Ectodermal cell (in vitro differentiated cells): ENCODE measurements around the gene SERINC1.
"Not testable (repeated sequence)": the region's sequence is repeated elsewhere in the genome, so short reads cannot be mapped to it uniquely, and the experiment has no call there.

Experiments used
- H3K27ac ChIP-seq: 2 replicates; pipeline ENCODE4 v1.7.0; 2013; ENCODE audit warnings: mild to moderate bottlenecking, low read depth, low read length; ENCODE audit not compliant: insufficient read depth, poor library complexity, severe bottlenecking
- H3K27me3 ChIP-seq: 2 replicates; pipeline ENCODE4 v1.7.0; 2013; ENCODE audit warnings: mild to moderate bottlenecking, low read length; ENCODE audit not compliant: insufficient read depth, control insufficient read depth, poor library complexity, severe bottlenecking
- H3K36me3 ChIP-seq: one replicate; pipeline ENCODE4 v1.7.0; 2013; ENCODE audit warnings: low read length; ENCODE audit not compliant: control insufficient read depth, insufficient read depth
- H3K4me1 ChIP-seq: one replicate; pipeline ENCODE4 v1.7.0; 2013; ENCODE audit warnings: low read length; ENCODE audit not compliant: control insufficient read depth, insufficient read depth
- H3K4me3 ChIP-seq: 2 replicates; pipeline ENCODE4 v1.7.0; 2013; ENCODE audit warnings: low read depth, low read length, control low read depth; ENCODE audit not compliant: insufficient read depth
- H3K9me3 ChIP-seq: 2 replicates; pipeline ENCODE4 v1.7.0; 2013; ENCODE audit warnings: mild to moderate bottlenecking, low read length, moderate library complexity; ENCODE audit not compliant: control insufficient read depth
- WGBS, 2 experiments: methylation state at CpG; one replicate each; pipeline ENCODE4 v1.1.7; 2013; ENCODE audit warnings: missing lambda C conversion rate in 2 of 2; 5-methylcytosine and 5-hydroxymethylcytosine counted together

Gene SERINC1

GRCh38 chr6:122482750-122483080, 11.1 kb upstream of the SERINC1 start:
- H3K4me1 ChIP-seq: no peaks in the 10 kb centered on the region
- H3K27ac ChIP-seq: no peak overlapping the region
- H3K4me3 ChIP-seq: peak overlapping the region; percentile 46
- no peaks in the 10 kb centered on the region for H3K36me3 ChIP-seq
- H3K27me3 ChIP-seq: no peaks in the 10 kb centered on the region
- WGBS, 2 experiments: 41 to 57% methylated on average over 6 of the region's 7 CpGs
- H3K9me3 ChIP-seq: no peaks in the 10 kb centered on the region

- no peak overlapping the region for H3K27ac ChIP-seq
- no peaks in the 10 kb centered on the region for H3K27me3 ChIP-seq
- H3K4me3 ChIP-seq: no peak overlapping the region
- no peaks in the 10 kb centered on the region for H3K4me1 ChIP-seq
- no peaks in the 10 kb centered on the region for H3K36me3 ChIP-seq
- no peaks in the 10 kb centered on the region for H3K9me3 ChIP-seq
Measured at GRCh38 chr6:122476131-122476530, 4.5 kb upstream of the SERINC1 start.

- H3K4me1 ChIP-seq: peaks cover 7% of the 10 kb centered on the region
- peak overlapping the region; percentile 92 for H3K4me3 ChIP-seq
- H3K27ac ChIP-seq: peak overlapping the region; percentile 11
- H3K9me3 ChIP-seq: no peaks in the 10 kb centered on the region
- H3K36me3 ChIP-seq: no peaks in the 10 kb centered on the region
- 2 to 43% methylated on average over 4 to 8 of the region's 8 CpGs for WGBS, 2 experiments
- no peaks in the 10 kb centered on the region for H3K27me3 ChIP-seq
Measured at GRCh38 chr6:122472022-122472340, 374 bp upstream of the SERINC1 start.

GRCh38 chr6:122461885-122462284, 9.7 kb downstream of the SERINC1 start:
- Histone ChIP-seq H3K36me3 (no peaks in the 10 kb centered on the region), H3K4me1 (no peaks in the 10 kb centered on the region), H3K27me3 (no peaks in the 10 kb centered on the region), H3K9me3 (no peaks in the 10 kb centered on the region), H3K27ac (no peak overlapping the region), H3K4me3 (no peak overlapping the region)
- 90 to 95% methylated on average over 1 to 2 of the region's 2 CpGs for WGBS, 2 experiments

GRCh38 chr6:122459865-122460416, 11.7 kb downstream of the SERINC1 start:
- not testable (repeated sequence) for H3K9me3 ChIP-seq, H3K4me1 ChIP-seq, H3K27ac ChIP-seq, H3K27me3 ChIP-seq, H3K36me3 ChIP-seq, H3K4me3 ChIP-seq
- 88 to 94% methylated on average over 8 of the region's 8 CpGs for WGBS, 2 experiments

- Histone ChIP-seq H3K27ac (no peak overlapping the region), H3K4me3 (no peak overlapping the region), H3K27me3 (no peaks in the 10 kb centered on the region), H3K36me3 (no peaks in the 10 kb centered on the region), H3K9me3 (no peaks in the 10 kb centered on the region), H3K4me1 (no peaks in the 10 kb centered on the region)
- no CpG with 5 or more reads among the region's 2 CpGs for WGBS, 2 experiments
Measured at GRCh38 chr6:122459240-122459639, 12.4 kb downstream of the SERINC1 start.

GRCh38 chr6:122458087-122458486, 13.5 kb downstream of the SERINC1 start:
- Histone ChIP-seq H3K27me3 (no peaks in the 10 kb centered on the region), H3K36me3 (peaks cover 7% of the 10 kb centered on the region), H3K27ac (no peak overlapping the region), H3K4me3 (no peak overlapping the region), H3K9me3 (no peaks in the 10 kb centered on the region), H3K4me1 (no peaks in the 10 kb centered on the region)
- 90 to 96% methylated on average over 1 of the region's 1 CpG for WGBS, 2 experiments

- peaks cover 21% of the 10 kb centered on the region for H3K36me3 ChIP-seq
- 97 to 100% methylated on average over 1 of the region's 1 CpG for WGBS, 2 experiments
- H3K9me3 ChIP-seq, H3K4me1 ChIP-seq, H3K27me3 ChIP-seq, H3K27ac ChIP-seq, H3K4me3 ChIP-seq: not testable (repeated sequence)
Measured at GRCh38 chr6:122455116-122455515, 16.5 kb downstream of the SERINC1 start.

- Histone ChIP-seq H3K36me3 (peaks cover 21% of the 10 kb centered on the region), H3K4me3 (no peak overlapping the region), H3K27me3 (no peaks in the 10 kb centered on the region), H3K27ac (no peak overlapping the region), H3K4me1 (no peaks in the 10 kb centered on the region), H3K9me3 (no peaks in the 10 kb centered on the region)
- WGBS, 2 experiments: 90 to 96% methylated on average over 4 of the region's 4 CpGs
Measured at GRCh38 chr6:122454673-122455072, 16.9 kb downstream of the SERINC1 start.

- no peaks in the 10 kb centered on the region for H3K9me3 ChIP-seq
- H3K4me1 ChIP-seq: no peaks in the 10 kb centered on the region
- peaks cover 31% of the 10 kb centered on the region for H3K36me3 ChIP-seq
- H3K27ac ChIP-seq: no peak overlapping the region
- 91% methylated on average over 1 of the region's 1 CpG; no CpG with 5 or more reads in 1 of the 2 experiments for WGBS, 2 experiments
- no peak overlapping the region for H3K4me3 ChIP-seq
- no peaks in the 10 kb centered on the region for H3K27me3 ChIP-seq
Measured at GRCh38 chr6:122452509-122452908, 19.1 kb downstream of the SERINC1 start.

- Histone ChIP-seq H3K9me3 (no peaks in the 10 kb centered on the region), H3K4me3 (no peak overlapping the region), H3K27ac (no peak overlapping the region), H3K27me3 (no peaks in the 10 kb centered on the region), H3K4me1 (no peaks in the 10 kb centered on the region), H3K36me3 (peaks cover 34% of the 10 kb centered on the region)
- 88 to 100% methylated on average over 1 of the region's 1 CpG for WGBS, 2 experiments
Measured at GRCh38 chr6:122449069-122449468, 22.5 kb downstream of the SERINC1 start.
